Astrocyte of the spinal cord (primary cell): ENCODE measurements around the gene COQ8A.

Experiments
- DNase-seq: peaks from one replicate; pipeline ENCODE4 v3.0.0; 2011; ENCODE audit warnings: low read depth, low spot score
- H3K4me3 ChIP-seq: 2 replicates; pipeline ENCODE4 v1.5.1; 2011; ENCODE audit warnings: low read depth, mild to moderate bottlenecking, low read length, moderate library complexity
- CTCF ChIP-seq: IDR thresholded peaks from 2 replicates; pipeline ENCODE4 v1.5.1; 2012; ENCODE audit warnings: low read depth, mild to moderate bottlenecking, low read length, inconsistent platforms
- in situ Hi-C: cut with HindIII; loops from 2 replicates; pipeline ENCODE4 v1.10.0; 2017; ENCODE audit warnings: low sequenced_read_pairs

COQ8A gene

DNA sequence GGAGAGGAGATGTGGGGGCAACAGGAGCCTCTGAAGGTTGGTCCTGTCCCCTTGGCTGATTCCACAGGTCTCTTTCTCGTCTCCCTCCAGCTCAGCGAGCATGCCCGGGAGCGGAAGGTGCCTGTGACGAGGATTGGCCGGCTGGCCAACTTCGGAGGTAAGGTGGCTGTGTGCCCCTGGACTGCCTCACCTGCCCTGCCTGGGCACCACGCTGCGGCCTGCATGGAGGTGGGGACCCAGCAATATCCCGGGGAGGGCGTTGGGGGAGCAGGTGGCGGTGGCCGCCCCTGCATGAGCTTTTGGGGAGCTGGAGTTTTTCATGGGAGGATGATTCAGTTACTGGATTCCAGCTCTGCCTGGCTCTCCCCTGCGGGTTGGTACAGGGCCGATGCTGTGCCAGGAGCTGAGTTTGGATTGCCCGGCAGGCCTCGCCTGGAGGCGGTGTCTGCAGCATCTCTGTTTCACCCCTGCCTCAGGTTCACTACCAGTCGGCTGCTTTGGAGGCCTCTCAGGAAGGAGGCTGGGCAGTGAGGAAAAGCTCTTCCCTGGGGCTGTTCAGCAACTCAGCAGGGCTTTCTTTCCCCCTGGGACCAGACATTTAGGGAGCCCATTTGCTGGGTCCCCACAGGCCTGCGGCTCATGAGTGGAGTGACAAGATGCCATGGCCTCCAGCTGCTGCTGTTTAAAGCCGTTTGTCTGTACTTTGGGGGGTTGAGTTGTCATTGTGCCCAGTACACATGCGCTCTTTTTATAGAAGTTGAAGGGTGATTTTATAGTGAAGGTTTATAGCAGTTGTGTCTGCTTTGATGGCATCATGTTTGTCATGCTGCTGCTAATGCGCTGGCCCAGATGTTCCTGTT lies 25.7 kb downstream of the COQ8A start:
- H3K4me3 ChIP-seq = no peak overlapping the region
- DNase-seq = no peak

GRCh38 chr1:226966683-226967082 lies 26.6 kb downstream of the COQ8A start:
- no peak overlapping the region for H3K4me3 ChIP-seq
- no peak for TF ChIP-seq CTCF
- in situ Hi-C loops = no loop called here
- DNase-seq = no peak

More for the DNA sequence above, 25.7 kb downstream of the COQ8A start:
- no peak for TF ChIP-seq CTCF
- in situ Hi-C loops = no loop called here

DNA sequence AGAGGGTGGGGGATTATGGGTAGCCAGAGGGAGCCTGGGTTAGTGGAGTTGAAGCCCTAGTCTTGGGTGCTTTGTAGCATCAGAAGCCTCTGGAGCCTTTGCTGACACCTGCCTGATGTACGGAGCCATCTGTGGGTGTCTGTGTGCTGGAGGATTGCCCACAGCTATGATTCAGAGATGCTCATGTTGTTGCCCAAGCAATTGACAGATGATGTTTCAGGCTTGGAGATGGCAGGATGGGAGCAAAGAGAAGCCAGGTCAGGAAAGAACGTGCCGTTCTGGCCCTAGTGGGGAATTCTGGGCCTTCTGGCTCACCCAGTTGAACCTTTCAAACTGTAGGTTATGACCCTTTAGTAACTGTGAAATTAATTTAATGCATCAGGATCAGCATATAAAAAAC lies 27.6 kb downstream of the COQ8A start:
- in situ Hi-C loops = no loop called here
- DNase-seq = no peak
- no peak for TF ChIP-seq CTCF
- no peak overlapping the region for H3K4me3 ChIP-seq

GRCh38 chr1:226971765-226972164 lies 31.7 kb downstream of the COQ8A start:
- TF ChIP-seq CTCF = no peak
- no peak overlapping the region for H3K4me3 ChIP-seq
- in situ Hi-C loops = no loop called here
- no peak for DNase-seq

- in situ Hi-C loops = no loop called here
- no peak for DNase-seq
- no peak for TF ChIP-seq CTCF
- no peak overlapping the region for H3K4me3 ChIP-seq
Observed at GRCh38 chr1:226972931-226973330, 32.8 kb downstream of the COQ8A start.

DNA sequence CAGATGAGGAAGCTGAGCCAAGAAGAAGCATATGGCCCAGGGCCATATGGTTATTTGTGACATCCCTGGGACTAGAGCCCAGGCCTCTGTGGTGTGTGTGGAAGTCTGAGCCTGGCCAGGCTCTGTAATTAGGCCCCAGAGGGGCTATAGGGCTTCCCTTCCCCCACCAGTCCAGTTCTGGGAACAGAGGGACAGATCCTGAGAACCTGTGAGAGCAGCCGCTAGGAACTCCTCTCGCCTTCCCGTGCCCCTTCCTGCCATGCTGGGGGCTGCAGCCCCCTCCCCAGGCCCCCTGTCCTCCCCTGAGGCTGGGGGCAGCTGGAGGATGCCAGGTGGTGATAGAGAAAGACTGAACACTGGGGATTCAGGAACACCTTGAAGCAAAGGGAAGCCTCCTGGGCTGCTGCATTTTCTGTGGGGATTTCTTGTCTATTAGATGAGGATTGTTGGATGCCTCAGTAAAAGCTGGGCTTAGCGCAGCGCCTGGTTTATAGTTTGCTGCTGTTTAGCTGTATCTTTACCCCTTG lies 33.3 kb downstream of the COQ8A start:
- in situ Hi-C loops = no loop called here
- H3K4me3 ChIP-seq = no peak overlapping the region
- TF ChIP-seq CTCF = no peak
- no peak for DNase-seq
